MM.1S (cell line): ENCODE measurements around the gene MC1R.

Experiments
- DNase-seq: peaks from one replicate; pipeline ENCODE4 v3.0.0-alpha.2; 2015
- H2AFZ ChIP-seq: fragments of 300-600 bp; sonication (generic); 2 replicates; pipeline ENCODE4 v1.6.0; 2016; ENCODE audit warnings: antibody characterized with exemption, low read length
- H3F3A ChIP-seq: fragments of 300-600 bp; sonication (generic); 2 replicates; pipeline ENCODE4 v1.6.1; 2016; ENCODE audit warnings: mild to moderate bottlenecking, antibody characterized with exemption, low read length, moderate library complexity, mixed read lengths; ENCODE audit not compliant: insufficient read depth
- H3K27ac ChIP-seq: fragments of 300-600 bp; sonication (generic); 2 replicates; pipeline ENCODE4 v1.5.1; 2016; ENCODE audit warnings: mild to moderate bottlenecking, low read length
- H3K27me3 ChIP-seq: fragments of 300-600 bp; sonication (generic); replicated peaks from 2 replicates; pipeline ENCODE4 v1.6.0; 2016; ENCODE audit warnings: low read length; ENCODE audit not compliant: insufficient read depth
- H3K36me3 ChIP-seq: fragments of 300-600 bp; sonication (generic); replicated peaks from 2 replicates; pipeline ENCODE4 v1.6.1; 2016; ENCODE audit warnings: mild to moderate bottlenecking, low read length, mixed read lengths; ENCODE audit not compliant: insufficient read depth
- H3K4me1 ChIP-seq: fragments of 300-600 bp; sonication (generic); 2 replicates; pipeline ENCODE4 v1.6.1; 2016; ENCODE audit warnings: low read length, mixed read lengths
- H3K4me2 ChIP-seq: fragments of 300-600 bp; sonication (generic); 2 replicates; pipeline ENCODE4 v1.6.0; 2016; ENCODE audit warnings: low read depth, low read length
- H3K4me3 ChIP-seq: fragments of 300-600 bp; sonication (generic); 2 replicates; pipeline ENCODE4 v1.5.1; 2016; ENCODE audit warnings: low read length, mixed read lengths
- H3K79me2 ChIP-seq: fragments of 300-600 bp; sonication (generic); 2 replicates; pipeline ENCODE4 v1.6.1; 2016; ENCODE audit warnings: mixed run types, low read length, mixed read lengths
- H3K9ac ChIP-seq: fragments of 300-600 bp; sonication (generic); 2 replicates; pipeline ENCODE4 v1.6.1; 2016; ENCODE audit warnings: low read length, mixed read lengths
- H3K9me2 ChIP-seq: fragments of 300-600 bp; sonication (generic); replicated peaks from 2 replicates; pipeline ENCODE4 v1.6.1; 2016; ENCODE audit warnings: mild to moderate bottlenecking, low read length, mixed read lengths; ENCODE audit not compliant: insufficient read depth
- H3K9me3 ChIP-seq: fragments of 300-600 bp; sonication (generic); replicated peaks from 2 replicates; pipeline ENCODE4 v1.6.1; 2016; ENCODE audit warnings: mild to moderate bottlenecking, low read length, mixed read lengths; ENCODE audit not compliant: insufficient read depth
- H4K20me1 ChIP-seq: fragments of 300-600 bp; sonication (generic); 2 replicates; pipeline ENCODE4 v1.6.1; 2016; ENCODE audit warnings: mild to moderate bottlenecking, low read length, moderate library complexity, mixed read lengths; ENCODE audit not compliant: insufficient read depth
- EZH2 ChIP-seq: fragments of 300-600 bp; sonication (generic); optimal IDR thresholded peaks from 2 replicates; pipeline ENCODE3; 2017; ENCODE audit warnings: low read depth, mild to moderate bottlenecking, antibody characterized with exemption, low read length, mixed read lengths
- EZH2phosphoT487 ChIP-seq: fragments of 300-600 bp; sonication (generic); IDR thresholded peaks from 2 replicates; pipeline ENCODE4 v1.6.1; 2018; ENCODE audit warnings: antibody characterized with exemption, low read length
- TF ChIP-seq, protein P1 (sequence below): fragments of 300-600 bp; sonication (generic); IDR thresholded peaks from 2 replicates; pipeline ENCODE4 v1.5.1; 2016; ENCODE audit warnings: antibody characterized with exemption, low read length, mixed read lengths

MC1R gene

DNA sequence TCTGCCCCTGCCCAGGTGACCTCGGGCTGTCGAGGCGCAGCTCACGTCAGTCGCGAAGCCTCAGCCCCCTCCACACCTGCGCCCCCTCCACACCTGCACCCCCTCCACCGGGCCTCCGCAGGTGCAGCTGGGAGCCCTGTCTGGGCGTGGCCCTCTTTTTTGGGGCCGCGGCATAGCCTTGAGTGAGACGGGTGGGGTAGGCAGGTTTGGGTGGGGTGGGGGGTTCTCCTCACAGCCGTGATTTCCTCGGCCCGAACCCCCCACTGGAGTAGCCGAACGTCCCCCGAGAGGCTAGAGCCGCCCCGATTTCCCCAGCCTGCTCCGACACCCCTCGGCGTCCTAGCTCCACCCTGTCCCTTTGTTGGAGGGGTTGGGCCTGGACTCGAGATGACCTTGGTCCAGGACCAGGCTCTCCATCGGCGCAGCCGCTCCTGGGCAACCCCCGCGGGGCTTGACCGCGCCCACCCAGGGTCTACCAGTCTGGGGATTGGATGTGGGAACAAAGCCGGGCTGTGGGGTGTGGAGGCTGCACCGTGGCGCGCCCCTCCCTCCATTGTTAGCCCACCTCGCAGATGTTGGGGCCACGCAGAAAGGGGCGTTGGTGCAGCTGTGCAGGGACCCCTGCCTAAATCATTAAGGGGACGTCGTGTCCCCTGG, 5.1 kb downstream of the MC1R start:
- Histone ChIP-seq H2AFZ (no peak overlapping the region), H3K4me2 (peak overlapping the region; percentile 32; the same call in 1 of the 2 replicates), H3K79me2 (no peaks in the 10 kb centered on the region), H3K4me3 (no peak overlapping the region; the same call in 1 of the 2 replicates), H3K9me2 (no peaks in the 10 kb centered on the region), H4K20me1 (no peaks in the 10 kb centered on the region), H3K27ac (no peak overlapping the region), H3F3A (no peaks in the 10 kb centered on the region), H3K9ac (no peak overlapping the region), H3K27me3 (peaks cover 29% of the 10 kb centered on the region), H3K9me3 (no peaks in the 10 kb centered on the region), H3K4me1 (0 out of 2 replicates have a peak, but pooled peaks cover 1% of the 10 kb centered on the region), H3K36me3 (no peaks in the 10 kb centered on the region)
- no peak for DNase-seq
- TF ChIP-seq EZH2 (no peak), EZH2phosphoT487 (no peak)
- TF ChIP-seq, protein P1, sequence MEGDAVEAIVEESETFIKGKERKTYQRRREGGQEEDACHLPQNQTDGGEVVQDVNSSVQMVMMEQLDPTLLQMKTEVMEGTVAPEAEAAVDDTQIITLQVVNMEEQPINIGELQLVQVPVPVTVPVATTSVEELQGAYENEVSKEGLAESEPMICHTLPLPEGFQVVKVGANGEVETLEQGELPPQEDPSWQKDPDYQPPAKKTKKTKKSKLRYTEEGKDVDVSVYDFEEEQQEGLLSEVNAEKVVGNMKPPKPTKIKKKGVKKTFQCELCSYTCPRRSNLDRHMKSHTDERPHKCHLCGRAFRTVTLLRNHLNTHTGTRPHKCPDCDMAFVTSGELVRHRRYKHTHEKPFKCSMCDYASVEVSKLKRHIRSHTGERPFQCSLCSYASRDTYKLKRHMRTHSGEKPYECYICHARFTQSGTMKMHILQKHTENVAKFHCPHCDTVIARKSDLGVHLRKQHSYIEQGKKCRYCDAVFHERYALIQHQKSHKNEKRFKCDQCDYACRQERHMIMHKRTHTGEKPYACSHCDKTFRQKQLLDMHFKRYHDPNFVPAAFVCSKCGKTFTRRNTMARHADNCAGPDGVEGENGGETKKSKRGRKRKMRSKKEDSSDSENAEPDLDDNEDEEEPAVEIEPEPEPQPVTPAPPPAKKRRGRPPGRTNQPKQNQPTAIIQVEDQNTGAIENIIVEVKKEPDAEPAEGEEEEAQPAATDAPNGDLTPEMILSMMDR = no peak

DNA sequence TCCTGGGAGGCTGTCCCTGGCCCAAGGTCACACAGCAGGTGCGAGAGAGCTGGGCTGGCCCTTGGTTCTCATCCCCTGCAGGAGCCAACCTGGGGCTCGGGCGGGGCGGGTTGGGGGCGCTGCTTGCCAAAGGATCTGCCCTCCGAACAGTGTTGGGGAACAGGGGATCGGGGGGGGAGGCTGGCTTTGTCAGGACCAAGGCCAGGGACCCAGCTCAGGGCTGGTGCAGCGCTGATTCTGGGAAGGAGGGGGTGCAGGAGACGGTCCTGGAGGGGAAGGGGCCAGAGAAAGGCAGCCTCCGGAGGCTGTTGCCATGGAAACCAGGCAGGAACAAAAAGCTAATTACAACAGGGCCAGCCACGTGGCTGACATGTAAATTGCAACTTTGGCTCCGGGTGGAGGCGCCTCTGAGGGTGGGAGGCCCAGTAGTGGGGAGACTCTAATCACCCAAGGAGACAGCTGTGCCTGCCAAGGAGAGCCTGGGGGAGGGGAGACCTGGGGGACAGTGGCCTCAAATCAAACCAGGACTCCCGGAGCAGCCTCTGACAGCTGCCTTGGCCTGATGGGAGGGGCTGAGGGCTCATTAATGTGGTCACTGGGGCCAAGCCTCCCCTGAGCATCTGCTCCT, 5.7 kb downstream of the MC1R start:
- Histone ChIP-seq H3K4me1 (no peaks in the 10 kb centered on the region), H3F3A (no peaks in the 10 kb centered on the region), H4K20me1 (no peaks in the 10 kb centered on the region), H3K9ac (no peak overlapping the region), H3K9me3 (no peaks in the 10 kb centered on the region), H2AFZ (no peak overlapping the region), H3K27me3 (peaks cover 29% of the 10 kb centered on the region), H3K27ac (no peak overlapping the region), H3K79me2 (no peaks in the 10 kb centered on the region), H3K9me2 (no peaks in the 10 kb centered on the region), H3K4me2 (no peak overlapping the region), H3K36me3 (no peaks in the 10 kb centered on the region), H3K4me3 (no peak overlapping the region)
- no peak for TF ChIP-seq EZH2
- TF ChIP-seq, protein P1 = no peak
- no peak for TF ChIP-seq EZH2phosphoT487
- DNase-seq = no peak

DNA sequence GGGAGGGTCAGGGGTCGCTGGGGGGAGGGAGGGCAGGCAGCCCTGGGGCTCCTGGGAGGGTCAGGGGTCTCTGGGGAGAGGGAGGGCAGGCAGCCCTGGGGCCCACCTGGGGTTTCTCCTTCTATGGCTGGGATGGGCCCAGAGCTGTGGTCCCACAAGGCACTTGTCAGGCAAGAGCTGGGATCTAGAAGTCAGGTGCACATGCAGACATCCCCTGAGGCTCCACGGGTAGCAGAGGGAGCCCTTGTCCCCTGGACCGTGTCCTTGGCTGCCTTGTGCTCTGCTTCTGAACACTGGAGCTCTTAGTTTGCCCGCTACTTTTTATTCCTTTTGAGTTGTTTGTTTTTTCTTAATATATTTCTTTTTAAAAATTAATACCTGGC, 6.3 kb downstream of the MC1R start:
- Histone ChIP-seq H3K9ac (no peak overlapping the region), H3K4me1 (no peaks in the 10 kb centered on the region), H3K27ac (no peak overlapping the region)

More for the DNA sequence above, 6.3 kb downstream of the MC1R start:
- Histone ChIP-seq H3K4me3 (no peak overlapping the region), H3K9me3 (no peaks in the 10 kb centered on the region), H2AFZ (no peak overlapping the region), H3K27me3 (peaks cover 29% of the 10 kb centered on the region), H3K4me2 (no peak overlapping the region), H3K79me2 (no peaks in the 10 kb centered on the region), H3K9me2 (no peaks in the 10 kb centered on the region), H3F3A (no peaks in the 10 kb centered on the region), H3K36me3 (no peaks in the 10 kb centered on the region), H4K20me1 (no peaks in the 10 kb centered on the region)
- no peak for DNase-seq
- TF ChIP-seq EZH2phosphoT487 (no peak), EZH2 (no peak)
- TF ChIP-seq, protein P1 = no peak
